Superior temporal gyrus (tissue), 1 donor: ENCODE measurements around the gene SPRYD4.
"Not testable (repeated sequence)": the region's sequence is repeated elsewhere in the genome, so short reads cannot be mapped to it uniquely, and the experiment has no call there.

Source experiments
- DNase-seq: peaks from one replicate; pipeline ENCODE4 v3.0.0-alpha.2; 2016; ENCODE audit errors: extremely low spot score

Gene SPRYD4

DNA sequence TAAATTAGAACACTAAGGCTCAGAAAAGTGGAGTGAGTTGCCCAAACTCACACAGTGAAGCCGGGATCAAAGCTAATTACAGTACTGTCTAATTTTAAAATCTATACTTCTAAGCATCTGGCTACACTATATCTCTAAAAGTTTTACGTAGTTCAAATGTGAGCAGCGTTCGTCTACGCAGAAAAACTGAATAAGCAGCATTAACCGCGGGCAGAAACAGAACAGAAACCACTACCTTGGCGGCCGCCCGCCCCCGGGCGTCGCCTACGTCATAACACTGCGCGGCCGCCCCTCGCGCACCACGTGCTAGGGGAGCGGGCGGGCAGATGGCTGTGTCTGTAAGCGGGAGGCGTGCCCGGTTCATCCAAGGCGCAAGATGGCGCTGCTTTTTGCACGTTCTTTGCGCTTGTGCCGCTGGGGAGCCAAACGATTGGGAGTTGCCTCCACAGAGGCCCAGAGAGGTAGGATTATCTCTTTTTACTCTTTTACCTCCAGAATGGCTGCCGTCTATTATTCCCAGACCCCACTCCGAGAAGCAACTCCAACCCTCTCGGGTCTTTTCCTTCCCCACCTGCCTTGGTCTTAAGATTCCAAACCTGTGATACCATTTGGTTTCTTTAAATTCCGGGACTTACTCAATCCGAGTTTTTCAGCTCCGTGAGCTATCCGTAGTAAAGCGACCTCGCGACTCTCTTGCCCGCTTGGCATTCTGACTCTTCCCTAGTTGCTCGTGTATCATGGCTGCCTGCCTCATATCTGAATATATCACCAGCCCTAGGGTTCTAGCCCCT is at the start of gene SPRYD4:
Gene SPRYD4 (plus strand): TSS at position 363 of the 791 bp plus-strand sequence. CDS start 14 bp downstream, at position 377.
- peak; percentile 96 for DNase-seq

GRCh38 chr12:56420411-56420810 is 48.0 kb upstream of the SPRYD4 start:
- DNase-seq, result no peak

DNA sequence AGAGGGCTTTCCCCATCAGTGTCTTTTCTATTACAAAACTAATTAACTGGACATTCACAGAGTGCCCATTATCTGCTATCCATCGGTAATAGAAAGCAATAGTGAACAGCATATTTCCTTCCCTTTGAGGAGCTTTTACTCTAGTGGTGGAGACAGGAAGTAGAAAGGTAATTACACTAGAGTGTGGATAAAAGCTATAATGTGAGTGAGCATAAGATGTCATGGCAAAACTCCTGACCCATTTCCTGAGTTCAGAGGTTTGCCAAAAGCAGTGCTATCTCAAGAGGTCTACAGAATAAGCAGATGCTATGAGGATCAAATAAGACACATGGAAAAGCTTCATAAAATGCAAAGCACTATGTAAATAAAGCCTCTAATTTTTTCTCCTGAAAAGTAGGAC is 43.2 kb upstream of the SPRYD4 start:
- DNase-seq, result no peak

GRCh38 chr12:56425940-56426438 is 42.4 kb upstream of the SPRYD4 start:
- no peak for DNase-seq

GRCh38 chr12:56431288-56431687 is 37.1 kb upstream of the SPRYD4 start:
- no peak for DNase-seq

- DNase-seq, result no peak
Measured at GRCh38 chr12:56431850-56432249, 36.5 kb upstream of the SPRYD4 start.

- no peak for DNase-seq
Measured at GRCh38 chr12:56434828-56435227, 33.5 kb upstream of the SPRYD4 start.

GRCh38 chr12:56437430-56438176 is 30.8 kb upstream of the SPRYD4 start:
- DNase-seq, result no peak

DNA sequence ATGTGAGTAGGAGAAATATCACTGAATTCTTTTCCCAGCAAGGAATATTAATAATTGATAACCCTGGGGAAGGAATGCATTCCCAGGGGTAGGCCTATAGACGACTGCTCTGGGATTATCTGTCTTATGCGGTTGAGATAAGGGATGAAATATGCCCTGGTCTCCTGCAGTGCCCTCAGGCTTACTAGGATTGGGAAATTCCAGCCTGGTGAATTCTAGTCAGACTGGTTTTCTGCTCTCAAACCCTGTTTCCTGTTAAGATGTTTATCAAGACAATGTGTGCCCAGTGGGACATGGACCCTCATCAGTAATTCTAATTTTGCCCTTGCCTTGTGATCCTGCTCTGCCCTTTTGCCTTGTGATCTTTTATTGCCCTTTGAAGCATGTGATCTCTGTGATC is 25.2 kb upstream of the SPRYD4 start:
- DNase-seq, result not testable (repeated sequence)

- DNase-seq, result peak; percentile 96
Measured at GRCh38 chr12:56448860-56449621, 19.3 kb upstream of the SPRYD4 start, which contains the start of gene TIMELESS. Gene TIMELESS (minus strand): TSS chr12:56449426. CDS start chr12:56434170, 15,256 bp downstream.

DNA sequence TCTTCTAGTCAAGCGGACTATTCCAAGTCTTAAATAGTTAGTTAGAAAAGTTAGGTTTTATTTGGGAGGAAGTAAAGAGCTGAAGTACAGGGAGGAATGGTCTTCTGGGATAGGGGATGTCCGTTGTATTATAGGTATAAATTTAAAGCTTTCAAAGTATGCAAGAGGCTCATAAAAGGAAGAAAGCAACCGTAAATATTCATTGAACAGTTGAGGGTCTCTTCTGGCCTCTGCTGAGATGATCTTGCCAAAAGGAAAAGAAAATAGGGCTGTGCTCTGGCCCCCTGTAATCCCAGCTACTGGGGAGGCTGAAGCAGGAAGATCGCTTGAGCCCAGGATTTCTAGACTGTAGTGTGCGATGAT is 18.8 kb upstream of the SPRYD4 start:
- no peak for DNase-seq

DNA sequence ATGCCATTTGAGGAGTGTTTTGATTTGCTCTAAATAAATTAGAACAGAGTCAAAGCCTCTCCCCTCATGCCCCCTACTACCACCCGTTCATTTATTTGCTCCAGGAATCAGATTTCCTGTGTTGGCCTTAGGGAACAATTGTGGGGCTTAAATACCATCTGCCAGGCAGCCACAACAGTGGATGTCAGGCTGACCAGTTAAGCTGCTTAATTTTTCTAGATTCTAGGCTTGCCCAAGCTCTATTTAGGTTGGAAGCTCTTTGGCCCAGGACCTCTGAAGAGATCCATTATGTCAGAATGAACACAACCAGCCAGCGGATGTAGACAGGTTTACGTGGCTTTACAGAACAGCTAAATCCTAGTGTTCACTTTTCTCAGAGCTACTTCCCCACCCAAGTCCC is 18.1 kb upstream of the SPRYD4 start:
- no peak for DNase-seq

DNA sequence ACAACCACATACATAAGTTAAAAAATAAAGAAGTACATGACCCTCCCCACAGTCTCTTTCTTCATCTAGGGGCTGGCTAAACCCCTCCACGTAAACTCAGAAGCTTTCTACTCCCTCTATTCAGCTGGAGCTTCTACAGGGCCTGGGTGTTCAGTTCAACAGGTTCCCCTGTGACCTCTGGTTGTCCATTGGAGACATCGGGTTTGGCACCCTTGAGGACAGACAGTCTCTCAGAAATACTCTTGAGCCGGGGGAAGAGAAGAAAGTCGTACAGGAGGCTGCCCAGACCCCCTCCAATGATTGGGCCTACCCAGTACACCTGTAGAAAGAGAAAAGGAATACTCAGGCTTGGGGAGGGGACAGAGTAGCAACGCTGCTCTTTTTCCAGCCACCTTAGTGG is 17.2 kb upstream of the SPRYD4 start:
- DNase-seq, result no peak

DNA sequence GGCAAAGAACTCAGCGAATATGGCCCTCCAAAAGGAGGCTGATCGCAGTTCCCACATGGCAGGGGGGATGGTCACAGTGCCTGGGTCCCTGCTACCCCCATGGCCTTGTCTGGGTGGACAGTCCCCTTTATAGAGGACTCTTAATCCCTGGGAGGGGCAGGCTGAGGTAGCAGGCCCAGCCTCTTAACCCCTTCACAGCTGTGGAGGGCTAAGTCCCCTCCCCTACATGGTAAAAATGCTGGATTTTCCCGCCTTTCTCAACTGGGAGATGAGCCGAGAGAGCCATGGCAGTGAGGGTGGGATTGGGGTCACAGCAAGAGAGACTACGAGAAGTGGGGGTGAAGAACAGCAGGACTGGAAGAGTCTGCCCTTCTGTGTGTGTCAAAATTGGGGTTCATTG is 13.8 kb upstream of the SPRYD4 start, which contains the start of gene MIP:
Gene MIP (minus strand): TSS at position 101 of the 400 bp plus-strand sequence. CDS start 44 bp downstream, at position 57.
- no peak for DNase-seq

- DNase-seq, result no peak
Measured at GRCh38 chr12:56457817-56458216, 10.6 kb upstream of the SPRYD4 start.

GRCh38 chr12:56461235-56462159 is 6.9 kb upstream of the SPRYD4 start:
- DNase-seq, result no peak

DNA sequence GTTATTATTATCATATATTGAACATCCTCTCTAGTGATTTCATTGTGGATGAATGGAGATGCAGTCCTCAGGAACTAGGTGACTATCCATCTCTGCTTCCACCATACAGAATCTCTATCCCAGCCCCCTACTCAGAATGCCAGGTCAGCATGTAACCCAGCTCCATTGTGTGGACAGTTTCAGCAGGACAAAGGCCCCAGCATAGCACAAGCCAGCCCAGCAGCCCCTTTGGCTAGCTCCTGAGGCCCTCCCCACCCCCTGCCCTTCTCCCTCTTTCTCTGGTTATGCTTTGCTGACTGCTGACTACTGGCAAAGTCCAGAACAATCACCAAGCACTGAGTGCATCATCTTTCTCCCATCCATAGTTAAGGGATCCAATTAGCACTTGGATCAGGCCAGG is 5.8 kb upstream of the SPRYD4 start:
- DNase-seq, result no peak

DNA sequence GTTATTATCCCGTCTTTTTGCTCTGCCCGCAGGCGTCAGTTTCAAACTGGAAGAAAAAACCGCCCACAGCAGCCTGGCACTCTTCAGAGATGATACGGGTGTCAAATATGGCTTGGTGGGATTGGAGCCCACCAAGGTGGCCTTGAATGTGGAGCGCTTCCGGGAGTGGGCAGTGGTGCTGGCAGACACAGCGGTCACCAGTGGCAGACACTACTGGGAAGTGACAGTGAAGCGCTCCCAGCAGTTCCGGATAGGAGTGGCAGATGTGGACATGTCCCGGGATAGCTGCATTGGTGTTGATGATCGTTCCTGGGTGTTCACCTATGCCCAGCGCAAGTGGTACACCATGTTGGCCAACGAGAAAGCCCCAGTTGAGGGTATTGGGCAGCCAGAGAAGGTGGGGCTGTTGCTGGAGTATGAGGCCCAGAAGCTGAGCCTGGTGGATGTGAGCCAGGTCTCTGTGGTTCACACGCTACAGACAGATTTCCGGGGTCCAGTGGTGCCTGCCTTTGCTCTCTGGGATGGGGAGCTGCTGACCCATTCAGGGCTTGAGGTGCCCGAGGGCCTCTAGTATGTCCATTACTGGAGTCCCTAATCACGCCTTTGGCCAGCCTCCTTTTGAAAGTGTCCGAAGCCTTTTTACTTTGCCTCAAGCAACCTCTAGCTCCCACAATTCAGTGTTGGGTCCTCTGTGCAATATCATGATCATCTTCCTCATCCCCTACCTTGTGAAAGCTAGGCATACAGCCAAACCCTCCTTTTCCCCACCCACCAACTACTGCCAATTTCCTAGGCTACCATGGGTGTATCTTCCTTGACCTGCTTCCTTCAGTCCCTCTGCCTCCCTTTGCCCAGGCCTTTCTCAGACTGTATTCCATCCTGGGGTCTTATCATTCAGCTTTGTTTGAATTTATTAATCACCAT is 891 bp downstream of the SPRYD4 start:
- DNase-seq, result no peak

DNA sequence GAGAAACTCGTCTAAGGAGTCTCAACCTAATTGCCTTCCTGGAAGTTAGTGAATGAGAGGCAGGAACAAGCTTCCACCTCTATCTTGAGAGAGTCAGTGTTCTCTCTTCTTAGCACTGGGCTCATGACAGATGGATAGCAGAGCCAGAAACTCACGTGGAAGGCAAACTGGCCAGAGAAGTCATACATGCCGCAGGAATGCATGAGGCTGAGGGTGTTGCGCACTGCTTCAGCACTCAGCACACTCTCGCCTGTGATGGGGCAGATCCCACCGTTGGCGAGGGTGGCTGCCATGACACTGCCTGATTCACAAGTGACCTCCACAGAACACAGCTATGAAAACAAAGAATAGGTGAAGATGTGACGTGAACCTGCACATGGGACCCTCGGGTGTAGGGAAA is 6.0 kb downstream of the SPRYD4 start:
- DNase-seq, result no peak

GRCh38 chr12:56476143-56476542 is 7.8 kb downstream of the SPRYD4 start:
- DNase-seq, result no peak
